Natural killer cell (primary cell): ENCODE data around the gene S100A4. TPM values are rescaled to one million over a fixed set of nuclear protein-coding genes. Genes with fewer than 3 reads are reported as not detected.

Experiments
- ATAC-seq, 3 donors: fragments of 150-1000 bp in 2 of 3; fragments of 200-7000 bp in 1 of 3; cut with Tn5 transposase; 1 replicate in 1 of 3; 2 replicates in 2 of 3; pipeline ENCODE4 v1.10.0; 2021; ENCODE audit warnings: mild to moderate bottlenecking in 2 of 3, moderate library complexity in 2 of 3
- DNase-seq, 2 donors: peaks; one replicate each; pipeline versions ENCODE4 v3.0.0 to v3.0.0-alpha.2; 2013 to 2021; ENCODE audit warnings: mixed read lengths in 1 of 2
- H3K27ac ChIP-seq: one replicate; pipeline ENCODE4 v1.5.1; 2013; ENCODE audit warnings: mild to moderate bottlenecking, low read length
- H3K27me3 ChIP-seq: one replicate; pipeline ENCODE4 v1.6.1; 2013; ENCODE audit warnings: low read length; ENCODE audit not compliant: control insufficient read depth, insufficient read depth
- H3K36me3 ChIP-seq: one replicate; pipeline ENCODE4 v1.6.1; 2013; ENCODE audit warnings: low read length; ENCODE audit not compliant: control insufficient read depth, insufficient read depth
- H3K4me1 ChIP-seq: one replicate; pipeline ENCODE4 v1.6.1; 2013; ENCODE audit warnings: low read length; ENCODE audit not compliant: control insufficient read depth, insufficient read depth
- H3K4me3 ChIP-seq: one replicate; pipeline ENCODE4 v1.5.1; 2013; ENCODE audit warnings: low read length
- H3K9me3 ChIP-seq: one replicate; pipeline ENCODE4 v1.6.1; 2013; ENCODE audit warnings: low read length; ENCODE audit not compliant: control insufficient read depth, insufficient read depth
- H3K27ac Mint-ChIP-seq, 2 donors: one replicate each; pipeline ENCODE4 v1.8.0; 2022; ENCODE audit warnings: mild to moderate bottlenecking in 2 of 2, mixed read lengths in 2 of 2, moderate library complexity in 1 of 2
- H3K27me3 Mint-ChIP-seq, 2 donors: one replicate each; pipeline ENCODE4 v1.8.0; 2022; ENCODE audit warnings: low read depth in 2 of 2, mixed read lengths in 2 of 2
- H3K36me3 Mint-ChIP-seq: one replicate; pipeline ENCODE4 v1.8.0; 2022; ENCODE audit warnings: mixed read lengths
- H3K4me1 Mint-ChIP-seq, 2 donors: one replicate each; pipeline ENCODE4 v1.8.0; 2022; ENCODE audit warnings: mixed read lengths in 2 of 2
- H3K4me3 Mint-ChIP-seq: one replicate; pipeline ENCODE4 v1.8.0; 2022; ENCODE audit warnings: mild to moderate bottlenecking, moderate library complexity, mixed read lengths
- H3K9me3 Mint-ChIP-seq, 2 donors: one replicate each; pipeline ENCODE4 v1.8.0; 2022; ENCODE audit warnings: mixed read lengths in 2 of 2
- CTCF ChIP-seq: fragments of 200-600 bp; IDR thresholded peaks from one replicate; pipeline ENCODE4 v1.8.0; 2022; ENCODE audit warnings: antibody characterized with exemption
- WGBS: methylation state at CpG from one replicate; pipeline ENCODE4 v1.1.7; 2013; ENCODE audit warnings: missing lambda C conversion rate; ENCODE audit not compliant: insufficient coverage; 5-methylcytosine and 5-hydroxymethylcytosine counted together
- intact Hi-C: fragments of 100-400 bp; cut with micrococcal nuclease; formaldehyde crosslinking; loops from one replicate; pipeline ENCODE4 v1.14.2; 2022
- total RNA-seq, 4 donors: library from RNA; stranded (reverse); fragments of 120-200 nt in 1 of 4; gene quantifications; one replicate each; pipeline versions ENCODE4 v1.2.3 to v1.2.4, GENCODE V29; 2013 to 2022

The S100A4 gene
- total RNA-seq, 3 donors from 2014 or later (not counting 1 experiment from before 2014, with no cell fraction given): 509 to 689 (median 597) TPM

GRCh38 chr1:153549741-153550397, 4.3 kb upstream of the S100A4 start:
- no peaks in the 10 kb centered on the region for H3K36me3 ChIP-seq
- H3K4me1 ChIP-seq: peaks cover 34% of the 10 kb centered on the region
- no peak for DNase-seq
- no peaks in the 10 kb centered on the region for H3K9me3 Mint-ChIP-seq
- peaks cover 18 to 40% of the 10 kb centered on the region in 2 donors for H3K4me1 Mint-ChIP-seq
- no peak overlapping the region for H3K27ac ChIP-seq
- H3K36me3 Mint-ChIP-seq: no peaks in the 10 kb centered on the region
- intact Hi-C loops: no loop called here
- no peaks in the 10 kb centered on the region for H3K27me3 ChIP-seq
- no peak for TF ChIP-seq CTCF
- ATAC-seq: no peak
- H3K4me3 ChIP-seq: no peak overlapping the region
- H3K27ac Mint-ChIP-seq: no peak overlapping the region
- WGBS: 91% methylated on average over 6 of the region's 6 CpGs
- no peaks in the 10 kb centered on the region for H3K9me3 ChIP-seq
- H3K4me3 Mint-ChIP-seq: no peak overlapping the region
- peaks cover 0 to 8% of the 10 kb centered on the region in 2 donors for H3K27me3 Mint-ChIP-seq

DNA sequence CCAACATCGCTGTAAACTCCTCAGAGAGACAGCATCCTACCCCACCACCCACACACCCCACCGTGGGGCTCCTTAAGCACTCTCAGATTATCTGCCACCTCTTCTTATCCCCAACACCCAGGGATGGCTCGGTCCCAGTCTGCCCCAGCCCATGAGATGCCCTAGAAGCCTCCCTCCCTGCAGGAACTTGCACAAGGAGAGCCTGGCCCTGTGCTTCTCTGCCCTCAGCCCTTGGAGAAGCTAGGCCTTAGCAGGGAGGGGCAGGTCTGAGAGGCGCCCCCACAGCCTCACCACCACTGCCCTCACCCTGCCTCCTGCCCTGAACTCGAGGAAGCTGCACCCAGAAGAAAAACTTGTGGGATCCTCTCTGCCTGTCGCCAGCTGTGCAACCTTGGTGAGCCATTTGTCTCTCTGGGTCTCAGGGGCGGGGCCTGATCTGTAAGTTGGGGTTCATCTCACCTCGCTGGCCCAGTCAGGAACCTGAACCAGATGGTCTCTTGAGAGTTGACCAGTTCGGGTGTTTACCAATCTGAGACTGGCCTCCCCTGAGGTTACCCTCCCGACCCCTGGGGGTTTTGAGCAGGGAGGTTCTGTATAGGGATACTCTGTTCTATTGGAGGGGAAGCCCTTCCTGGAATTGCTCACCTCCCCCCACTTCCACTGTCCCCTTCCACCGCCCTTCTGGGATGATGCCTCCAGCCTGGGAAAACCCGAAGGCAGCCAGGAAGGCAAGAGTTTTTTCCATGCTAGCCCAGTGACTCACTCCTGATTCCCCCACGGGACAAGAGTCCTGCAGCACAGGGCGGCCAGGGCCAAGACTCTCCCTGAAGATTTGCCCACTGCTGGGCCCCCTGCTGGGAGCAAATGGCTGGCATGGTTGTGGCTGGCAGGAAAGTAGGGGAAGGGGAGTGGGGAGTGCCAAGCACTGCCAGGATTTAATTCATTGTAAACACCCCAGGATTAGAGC, 3.4 kb upstream of the S100A4 start, which contains the start of gene S100A3:
Gene S100A3 (minus strand): TSS at position 537 of the 967 bp plus-strand sequence. CDS start 773 bp downstream, outside the sequence.
- ATAC-seq: no peak
- Histone ChIP-seq H3K36me3 (peaks cover 6% of the 10 kb centered on the region), H3K4me1 (peaks cover 43% of the 10 kb centered on the region), H3K27ac (no peak within 1 kb of the TSS), H3K9me3 (no peaks in the 10 kb centered on the region), H3K4me3 (no peak within 1 kb of the TSS), H3K27me3 (no peaks in the 10 kb centered on the region)
- Mint-ChIP-seq H3K36me3 (no peaks in the 10 kb centered on the region), H3K4me1 (peaks cover 27 to 49% of the 10 kb centered on the region in 2 donors), H3K4me3 (no peak within 1 kb of the TSS), H3K27ac (no peak within 1 kb of the TSS), H3K9me3 (no peaks in the 10 kb centered on the region), H3K27me3 (peaks cover 0 to 8% of the 10 kb centered on the region in 2 donors)
- TF ChIP-seq CTCF: no peak
- DNase-seq: no peak
- intact Hi-C loops: no loop called here
- WGBS: 76% methylated on average over 13 of the region's 14 CpGs

DNA sequence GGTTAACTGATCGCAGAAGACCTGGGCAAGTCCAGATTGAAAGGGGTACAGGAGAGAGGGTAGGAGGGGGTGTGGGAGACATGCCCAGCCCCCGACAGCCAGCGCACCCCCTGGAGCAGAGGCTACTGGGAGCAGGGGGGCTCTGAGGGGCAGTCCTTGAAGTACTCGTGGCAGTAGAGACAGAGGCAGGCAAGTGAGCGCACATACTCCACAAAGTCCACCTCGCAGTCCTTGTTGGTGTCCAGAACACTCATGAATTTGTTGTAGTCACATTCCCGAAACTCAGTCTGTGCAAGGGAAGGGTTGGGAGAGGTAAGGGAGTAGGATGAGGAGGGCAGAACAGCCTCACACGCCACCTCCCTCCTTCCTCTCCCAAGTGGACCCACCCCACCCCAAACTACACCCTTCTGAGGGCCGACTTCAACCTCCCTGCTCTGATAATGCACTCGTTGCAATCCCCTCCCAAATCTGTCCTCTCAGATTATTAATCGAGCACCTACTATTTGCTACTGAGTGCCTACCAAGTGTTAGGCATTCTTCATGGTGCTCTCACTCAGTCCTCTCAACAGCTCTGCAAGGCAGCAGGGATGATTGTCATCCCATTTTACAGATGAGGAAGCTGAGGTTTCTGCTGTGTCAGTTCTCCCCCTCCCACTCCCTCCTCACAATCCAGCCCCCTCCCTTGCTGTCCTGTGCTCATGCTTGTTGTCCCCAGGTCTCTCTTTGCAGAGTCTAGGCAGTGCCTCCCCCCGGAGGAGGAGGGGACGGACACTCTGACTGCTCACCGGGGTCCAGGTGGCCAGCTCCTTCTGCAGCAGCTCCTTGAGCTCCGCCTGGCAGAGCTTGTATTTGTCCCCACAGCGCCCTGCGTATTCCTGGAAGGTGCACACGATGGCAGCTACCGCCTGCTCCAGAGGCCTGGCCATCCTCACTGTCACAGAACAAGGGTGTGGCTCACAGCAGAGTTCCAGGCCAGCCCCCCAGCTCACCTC, 2.2 kb upstream of the S100A4 start:
- intact Hi-C loops: no loop called here
- Mint-ChIP-seq H3K36me3 (no peaks in the 10 kb centered on the region), H3K27me3 (peaks cover 0 to 8% of the 10 kb centered on the region in 2 donors), H3K4me1 (peaks cover 36 to 60% of the 10 kb centered on the region in 2 donors), H3K9me3 (no peaks in the 10 kb centered on the region), H3K4me3 (no peak overlapping the region), H3K27ac (no peak overlapping the region)
- H3K27me3 ChIP-seq: no peaks in the 10 kb centered on the region
- H3K27ac ChIP-seq: no peak overlapping the region
- H3K4me3 ChIP-seq: no peak overlapping the region
- WGBS: 88% methylated on average over 19 of the region's 19 CpGs
- TF ChIP-seq CTCF: no peak
- H3K36me3 ChIP-seq: peaks cover 17% of the 10 kb centered on the region
- DNase-seq (no peak), ATAC-seq (no peak)
- no peaks in the 10 kb centered on the region for H3K9me3 ChIP-seq
- H3K4me1 ChIP-seq: peaks cover 54% of the 10 kb centered on the region
